ENCODE results near the gene ADSL. TPM values are rescaled to one million over a fixed set of nuclear protein-coding genes. Genes with fewer than 3 reads are reported as not detected.

The ADSL gene
- total RNA-seq, 2 donors from 2014 or later, result 56.6 to 68.8 TPM

- Histone ChIP-seq H3K9me3 (no peaks in the 10 kb centered on the region), H3K4me3 (no peak overlapping the region), H3K36me3 (peaks cover 53% of the 10 kb centered on the region), H3K27ac (no peak overlapping the region), H3K27me3 (replicated peaks; ENCODE audit: insufficient read depth) (no peaks in the 10 kb centered on the region), H3K4me1 (ENCODE audit: control insufficient read depth in 1 of 2, low read depth in 2 of 2) (no peaks in the 10 kb centered on the region)
- DNase-seq (ENCODE audit: low spot score), result no peak
- no peak for ATAC-seq (ENCODE audit: insufficient number of reproducible peaks, low FRiP score, low read depth)
- TF ChIP-seq CTCF (IDR thresholded peaks at IDR 0.05), result no peak
Measured at GRCh38 chr22:40405178-40406062, 59.1 kb downstream of the ADSL start.

- ATAC-seq (ENCODE audit: insufficient number of reproducible peaks, low FRiP score, low read depth) (no peak), DNase-seq (ENCODE audit: low spot score) (no peak)
- no peaks in the 10 kb centered on the region for H3K9me3 ChIP-seq
- H3K4me3 ChIP-seq, result no peak overlapping the region
- H3K4me1 ChIP-seq (ENCODE audit: control insufficient read depth in 1 of 2, low read depth in 2 of 2), result no peaks in the 10 kb centered on the region
- no peaks in the 10 kb centered on the region for H3K27me3 ChIP-seq (replicated peaks; ENCODE audit: insufficient read depth)
- TF ChIP-seq CTCF (IDR thresholded peaks at IDR 0.05), result no peak
- H3K36me3 ChIP-seq, result peaks cover 51% of the 10 kb centered on the region
- H3K27ac ChIP-seq, result no peak overlapping the region
Measured at GRCh38 chr22:40406063-40406890, 60.0 kb downstream of the ADSL start.

GRCh38 chr22:40407021-40407761, 60.9 kb downstream of the ADSL start:
- H3K27me3 ChIP-seq (replicated peaks; ENCODE audit: insufficient read depth), result no peaks in the 10 kb centered on the region
- no peak for DNase-seq (ENCODE audit: low spot score)
- H3K4me3 ChIP-seq, result no peak overlapping the region
- no peaks in the 10 kb centered on the region for H3K9me3 ChIP-seq
- peaks cover 47% of the 10 kb centered on the region for H3K36me3 ChIP-seq
- ATAC-seq (ENCODE audit: insufficient number of reproducible peaks, low FRiP score, low read depth), result no peak
- no peaks in the 10 kb centered on the region for H3K4me1 ChIP-seq (ENCODE audit: control insufficient read depth in 1 of 2, low read depth in 2 of 2)
- TF ChIP-seq CTCF (IDR thresholded peaks at IDR 0.05), result no peak
- H3K27ac ChIP-seq, result no peak overlapping the region

GRCh38 chr22:40407831-40408717, 61.8 kb downstream of the ADSL start:
- Histone ChIP-seq H3K9me3 (no peaks in the 10 kb centered on the region), H3K27me3 (replicated peaks; ENCODE audit: insufficient read depth) (no peaks in the 10 kb centered on the region), H3K4me3 (no peak overlapping the region), H3K4me1 (ENCODE audit: control insufficient read depth in 1 of 2, low read depth in 2 of 2) (no peaks in the 10 kb centered on the region), H3K36me3 (peaks cover 47% of the 10 kb centered on the region), H3K27ac (no peak overlapping the region)
- ATAC-seq (ENCODE audit: insufficient number of reproducible peaks, low FRiP score, low read depth), result no peak
- TF ChIP-seq CTCF (IDR thresholded peaks at IDR 0.05), result no peak
- DNase-seq (ENCODE audit: low spot score), result no peak
